GM06990 (cell line): Measurements from ENCODE around the gene NF1.

Source experiments
- DNase-seq: peaks from one replicate; pipeline ENCODE4 v3.0.0-alpha.2; 2011; ENCODE audit not compliant: insufficient read length; ENCODE audit errors: extremely low read depth
- H3K27me3 ChIP-seq: replicated peaks from 2 replicates; pipeline ENCODE4 v1.6.0; 2011; ENCODE audit warnings: low read length; ENCODE audit not compliant: control insufficient read depth, insufficient read depth
- H3K36me3 ChIP-seq: 2 replicates; pipeline ENCODE4 v1.5.1; 2011; ENCODE audit warnings: low read length; ENCODE audit not compliant: control insufficient read depth, insufficient read depth
- H3K4me3 ChIP-seq: replicated peaks from 2 replicates; pipeline ENCODE4 v1.5.1; 2011; ENCODE audit warnings: low read depth, mild to moderate bottlenecking, control low read depth, low read length
- TF ChIP-seq, protein P1 (sequence below): IDR thresholded peaks from 2 replicates; pipeline ENCODE4 v1.5.1; 2011; ENCODE audit warnings: low read length, control low read depth, mild to moderate bottlenecking, inconsistent platforms; ENCODE audit not compliant: insufficient read depth, poor library complexity, severe bottlenecking

The NF1 gene

DNA sequence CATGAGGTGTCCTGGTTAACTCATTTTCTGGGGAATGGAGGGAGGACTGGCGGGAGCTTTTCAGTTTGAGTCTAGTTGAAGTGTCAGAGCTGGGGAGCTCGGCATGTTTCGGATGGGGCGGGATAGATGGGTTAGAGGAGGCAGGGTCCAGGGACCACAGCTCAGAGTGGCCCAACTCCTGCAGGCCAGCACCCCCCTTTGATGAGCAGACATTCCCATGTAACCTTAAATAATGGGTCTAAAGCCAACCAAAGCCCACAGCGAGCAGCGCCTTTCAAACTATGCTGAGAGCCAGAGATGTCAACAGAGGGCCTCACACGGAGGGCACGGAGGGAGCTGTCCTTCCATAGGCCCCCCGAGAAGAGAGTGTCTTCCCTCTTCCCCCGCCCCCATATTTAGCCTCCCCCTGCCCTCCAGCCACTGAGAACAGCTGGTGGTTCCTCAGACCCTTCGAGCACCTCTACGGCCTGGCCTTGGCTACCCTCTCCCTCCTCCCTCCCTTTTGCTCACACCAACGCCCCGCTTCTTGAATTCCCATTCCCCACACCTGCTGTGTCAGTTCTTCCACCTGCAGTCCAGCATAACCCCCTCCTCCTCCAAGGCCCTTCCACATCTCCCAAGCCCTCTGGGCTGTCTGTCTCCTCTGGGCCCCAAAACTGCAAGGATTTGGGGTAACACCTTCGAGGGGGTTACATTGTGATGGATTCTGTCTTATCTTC lies 318.5 kb downstream of the NF1 start:
- no peak for DNase-seq
- TF ChIP-seq, protein P1, sequence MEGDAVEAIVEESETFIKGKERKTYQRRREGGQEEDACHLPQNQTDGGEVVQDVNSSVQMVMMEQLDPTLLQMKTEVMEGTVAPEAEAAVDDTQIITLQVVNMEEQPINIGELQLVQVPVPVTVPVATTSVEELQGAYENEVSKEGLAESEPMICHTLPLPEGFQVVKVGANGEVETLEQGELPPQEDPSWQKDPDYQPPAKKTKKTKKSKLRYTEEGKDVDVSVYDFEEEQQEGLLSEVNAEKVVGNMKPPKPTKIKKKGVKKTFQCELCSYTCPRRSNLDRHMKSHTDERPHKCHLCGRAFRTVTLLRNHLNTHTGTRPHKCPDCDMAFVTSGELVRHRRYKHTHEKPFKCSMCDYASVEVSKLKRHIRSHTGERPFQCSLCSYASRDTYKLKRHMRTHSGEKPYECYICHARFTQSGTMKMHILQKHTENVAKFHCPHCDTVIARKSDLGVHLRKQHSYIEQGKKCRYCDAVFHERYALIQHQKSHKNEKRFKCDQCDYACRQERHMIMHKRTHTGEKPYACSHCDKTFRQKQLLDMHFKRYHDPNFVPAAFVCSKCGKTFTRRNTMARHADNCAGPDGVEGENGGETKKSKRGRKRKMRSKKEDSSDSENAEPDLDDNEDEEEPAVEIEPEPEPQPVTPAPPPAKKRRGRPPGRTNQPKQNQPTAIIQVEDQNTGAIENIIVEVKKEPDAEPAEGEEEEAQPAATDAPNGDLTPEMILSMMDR, result no peak
- Histone ChIP-seq H3K36me3 (no peaks in the 10 kb centered on the region), H3K27me3 (peaks cover 4% of the 10 kb centered on the region), H3K4me3 (no peak overlapping the region)

DNA sequence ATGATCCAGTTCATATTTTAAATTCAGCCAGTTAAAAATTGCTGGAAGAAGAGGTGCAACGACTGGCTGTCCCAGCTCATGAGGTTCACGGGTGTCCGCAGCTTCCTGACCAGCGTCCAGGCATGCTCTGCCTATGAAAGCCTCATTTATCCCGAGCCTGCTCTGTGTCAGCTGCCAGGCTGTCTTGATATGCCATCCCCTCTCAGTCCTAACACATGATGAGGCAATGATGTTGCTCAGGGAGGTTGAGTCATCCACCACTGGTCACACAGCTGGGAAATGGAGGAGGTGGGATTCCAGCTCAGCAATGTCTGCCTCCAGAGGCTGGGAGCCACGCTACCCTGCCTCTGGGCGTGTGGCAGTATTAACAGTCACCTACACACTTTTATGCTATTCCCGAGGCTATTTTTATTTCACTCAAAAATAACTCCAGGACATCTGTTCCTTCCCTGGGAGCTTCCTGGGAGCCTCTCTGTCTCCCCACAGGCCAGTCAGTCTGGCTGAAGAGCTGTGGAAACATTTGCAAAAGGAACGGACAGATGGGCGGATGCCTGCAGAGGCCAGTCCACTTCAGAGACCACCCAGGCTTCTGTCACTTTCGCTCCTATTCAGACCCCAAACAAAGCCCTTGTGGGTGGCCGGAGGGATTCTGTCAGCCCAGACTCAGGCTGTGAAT lies 319.2 kb downstream of the NF1 start:
- Histone ChIP-seq H3K36me3 (no peaks in the 10 kb centered on the region), H3K4me3 (no peak overlapping the region), H3K27me3 (peaks cover 4% of the 10 kb centered on the region)
- DNase-seq, result no peak
- TF ChIP-seq, protein P1, result no peak

DNA sequence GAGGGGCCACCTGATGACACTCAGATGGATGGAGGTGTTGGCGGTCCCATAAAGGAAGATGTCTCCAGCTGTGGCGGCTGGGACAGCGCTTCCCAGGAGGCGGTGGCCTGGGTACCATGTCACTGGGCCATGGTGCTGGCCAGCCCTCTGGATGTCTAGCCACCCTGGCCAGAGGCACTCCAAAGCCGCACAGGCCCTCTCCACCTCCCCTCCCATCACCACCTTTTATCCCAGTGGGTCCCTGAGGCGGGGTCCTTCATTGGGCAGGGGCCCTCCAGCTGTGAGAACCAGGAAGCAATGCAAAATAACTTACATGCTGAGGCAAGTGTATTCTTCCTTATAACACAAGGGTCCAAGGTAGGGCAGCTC lies 319.8 kb downstream of the NF1 start:
- TF ChIP-seq, protein P1, result no peak
- DNase-seq, result no peak

DNA sequence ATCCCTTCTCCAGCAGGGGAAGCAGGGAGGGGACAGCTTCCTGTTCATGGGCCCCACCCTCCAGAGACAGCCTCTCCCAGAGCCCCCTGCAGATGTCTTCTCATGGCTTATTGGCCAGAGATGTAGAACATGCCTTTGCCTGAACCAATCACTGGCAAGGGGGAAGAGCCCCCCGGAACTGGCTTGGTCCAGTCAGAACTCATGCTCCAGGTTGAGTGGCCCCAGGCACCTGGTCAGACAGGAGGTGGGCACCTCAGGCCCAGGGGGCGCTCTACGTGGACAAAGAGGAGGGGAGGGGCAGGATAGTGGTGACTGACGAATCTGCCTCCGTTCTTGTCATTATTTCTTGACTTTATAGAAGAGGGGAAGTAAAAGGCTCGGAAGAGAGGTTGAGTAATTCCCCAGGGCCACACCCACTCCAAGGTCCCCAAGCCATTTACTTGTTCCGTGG lies 320.3 kb downstream of the NF1 start:
- Histone ChIP-seq H3K27me3 (peaks cover 4% of the 10 kb centered on the region), H3K4me3 (no peak overlapping the region), H3K36me3 (no peaks in the 10 kb centered on the region)
- no peak for DNase-seq
- TF ChIP-seq, protein P1, result no peak

More for the DNA sequence above, 319.8 kb downstream of the NF1 start:
- Histone ChIP-seq H3K4me3 (no peak overlapping the region), H3K27me3 (peaks cover 4% of the 10 kb centered on the region), H3K36me3 (no peaks in the 10 kb centered on the region)

DNA sequence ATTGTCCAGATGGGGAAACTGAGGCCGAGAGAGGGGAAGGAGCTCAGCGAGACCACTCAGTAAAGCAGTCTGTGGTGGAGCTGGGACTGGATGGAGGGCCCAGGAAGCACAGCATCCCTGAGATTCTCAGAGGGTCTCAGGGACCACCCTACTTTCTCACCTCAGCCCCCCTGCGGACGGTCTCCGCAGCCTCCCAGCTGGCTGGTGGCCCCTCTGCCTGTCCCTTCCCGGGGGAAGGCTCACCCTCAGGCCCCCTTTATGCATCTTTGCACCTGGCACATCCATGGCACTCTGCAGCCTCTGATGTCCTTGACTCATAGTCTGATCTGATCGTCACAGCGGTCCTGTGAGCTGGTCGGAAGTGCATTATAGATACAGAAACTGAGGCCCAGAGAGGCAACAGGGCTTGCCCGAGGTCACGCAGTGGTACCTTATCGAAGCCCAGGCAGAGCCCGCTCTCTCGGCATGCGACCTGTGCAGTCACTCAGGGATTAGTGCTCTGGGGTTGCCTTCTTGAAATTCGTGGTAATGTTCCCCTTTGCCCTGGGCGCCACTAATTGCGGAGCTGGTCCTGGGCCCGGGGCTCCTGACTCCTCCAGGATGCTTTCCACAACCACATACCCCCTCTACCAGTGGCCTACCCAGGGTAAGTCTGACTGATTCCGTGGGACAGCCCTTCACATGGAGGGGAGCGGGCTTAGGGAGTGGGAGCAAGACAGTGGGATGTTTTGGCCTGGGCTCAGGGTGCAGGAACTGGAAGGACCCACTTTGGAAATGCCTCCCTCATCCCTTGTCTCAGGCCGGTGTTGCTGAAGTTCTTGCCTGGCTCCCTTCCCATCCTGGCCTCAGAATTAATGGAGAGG lies 321.1 kb downstream of the NF1 start:
- Histone ChIP-seq H3K36me3 (no peaks in the 10 kb centered on the region), H3K27me3 (peaks cover 4% of the 10 kb centered on the region), H3K4me3 (no peak overlapping the region)
- DNase-seq, result no peak
- TF ChIP-seq, protein P1, result no peak
